HFF-Myc (cell line): ENCODE measurements around the gene ATP10A.
"Not testable (repeated sequence)": the region's sequence is repeated elsewhere in the genome, so short reads cannot be mapped to it uniquely, and the experiment has no call there.

Experiments
- DNase-seq: peaks from one replicate; pipeline ENCODE4 v3.0.0-alpha.2; 2011; ENCODE audit warnings: low read depth; ENCODE audit errors: extremely low read depth
- H3K4me3 ChIP-seq: replicated peaks from 2 replicates; pipeline ENCODE4 v1.5.1; 2011; ENCODE audit warnings: low read depth, mild to moderate bottlenecking, control low read depth, low read length
- TF ChIP-seq, protein P1 (sequence below): IDR thresholded peaks from 2 replicates; pipeline ENCODE4 v1.5.1; 2012; ENCODE audit warnings: mild to moderate bottlenecking, low read depth, low read length, control low read depth; ENCODE audit errors: missing control alignments

The ATP10A gene

DNA sequence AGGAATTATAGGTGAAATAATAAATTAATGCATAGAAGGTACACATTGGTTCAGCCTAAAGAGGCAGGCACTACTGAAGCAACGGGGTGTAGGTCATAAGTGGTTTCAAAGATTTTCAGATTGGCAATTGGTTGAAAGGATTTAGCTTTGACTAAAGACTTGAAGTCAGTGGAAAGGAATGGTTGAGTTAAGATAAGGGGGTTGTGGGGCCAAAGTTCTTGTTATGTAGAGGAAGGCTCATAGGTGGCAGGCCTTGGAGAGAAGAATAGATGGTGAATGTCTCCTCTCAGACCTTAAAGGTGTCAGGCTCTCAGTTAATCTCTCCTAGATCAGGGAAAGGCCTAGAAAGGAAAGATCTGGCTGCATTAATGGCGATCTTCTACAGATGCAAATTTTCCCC lies 209.8 kb downstream of the ATP10A start:
- TF ChIP-seq, protein P1, sequence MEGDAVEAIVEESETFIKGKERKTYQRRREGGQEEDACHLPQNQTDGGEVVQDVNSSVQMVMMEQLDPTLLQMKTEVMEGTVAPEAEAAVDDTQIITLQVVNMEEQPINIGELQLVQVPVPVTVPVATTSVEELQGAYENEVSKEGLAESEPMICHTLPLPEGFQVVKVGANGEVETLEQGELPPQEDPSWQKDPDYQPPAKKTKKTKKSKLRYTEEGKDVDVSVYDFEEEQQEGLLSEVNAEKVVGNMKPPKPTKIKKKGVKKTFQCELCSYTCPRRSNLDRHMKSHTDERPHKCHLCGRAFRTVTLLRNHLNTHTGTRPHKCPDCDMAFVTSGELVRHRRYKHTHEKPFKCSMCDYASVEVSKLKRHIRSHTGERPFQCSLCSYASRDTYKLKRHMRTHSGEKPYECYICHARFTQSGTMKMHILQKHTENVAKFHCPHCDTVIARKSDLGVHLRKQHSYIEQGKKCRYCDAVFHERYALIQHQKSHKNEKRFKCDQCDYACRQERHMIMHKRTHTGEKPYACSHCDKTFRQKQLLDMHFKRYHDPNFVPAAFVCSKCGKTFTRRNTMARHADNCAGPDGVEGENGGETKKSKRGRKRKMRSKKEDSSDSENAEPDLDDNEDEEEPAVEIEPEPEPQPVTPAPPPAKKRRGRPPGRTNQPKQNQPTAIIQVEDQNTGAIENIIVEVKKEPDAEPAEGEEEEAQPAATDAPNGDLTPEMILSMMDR: no peak

DNA sequence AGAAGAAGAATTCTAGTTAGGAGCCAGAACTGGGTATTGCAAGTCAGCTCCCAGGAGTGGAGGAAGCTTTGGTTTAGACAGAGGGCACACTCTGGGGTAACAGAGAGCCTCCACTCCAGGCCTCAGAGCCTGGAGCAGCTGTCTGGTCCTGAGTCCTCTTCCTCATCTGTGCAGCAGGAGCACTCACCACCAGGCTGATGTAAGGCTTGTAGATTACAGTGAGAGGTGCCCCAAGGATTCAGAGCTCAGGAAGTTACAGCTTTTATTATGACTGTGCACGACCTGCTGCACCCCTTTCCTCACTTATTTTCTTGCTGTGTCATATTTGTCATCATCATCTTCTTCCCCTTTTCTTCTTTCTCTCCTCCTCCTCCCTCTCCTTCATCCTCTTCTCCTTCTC lies 210.4 kb downstream of the ATP10A start:
- DNase-seq: no peak
- TF ChIP-seq, protein P1: no peak

More for the DNA sequence above, 209.8 kb downstream of the ATP10A start:
- H3K4me3 ChIP-seq: no peak overlapping the region
- DNase-seq: no peak

DNA sequence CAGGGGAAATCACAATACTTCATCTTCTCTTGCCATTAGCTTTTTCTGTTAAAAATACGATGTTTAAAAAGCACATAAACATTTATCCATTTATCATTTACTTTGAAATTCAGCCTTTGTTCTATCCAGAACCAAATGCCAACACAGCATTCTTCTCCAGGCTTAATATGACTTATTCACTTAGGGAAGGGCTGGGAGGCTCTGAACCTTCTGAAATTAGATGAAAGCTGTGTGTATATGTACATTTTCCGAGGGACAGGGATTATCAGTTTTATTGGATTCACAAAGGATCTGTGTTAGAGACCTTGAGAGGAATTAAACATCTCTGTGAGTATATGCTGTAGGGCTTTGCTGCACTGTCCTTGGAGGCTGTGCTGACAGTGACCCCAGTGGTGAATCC lies 213.7 kb downstream of the ATP10A start:
- TF ChIP-seq, protein P1: no peak
- DNase-seq: no peak
- H3K4me3 ChIP-seq: no peak overlapping the region

More for the DNA sequence above, 210.4 kb downstream of the ATP10A start:
- no peak overlapping the region for H3K4me3 ChIP-seq

DNA sequence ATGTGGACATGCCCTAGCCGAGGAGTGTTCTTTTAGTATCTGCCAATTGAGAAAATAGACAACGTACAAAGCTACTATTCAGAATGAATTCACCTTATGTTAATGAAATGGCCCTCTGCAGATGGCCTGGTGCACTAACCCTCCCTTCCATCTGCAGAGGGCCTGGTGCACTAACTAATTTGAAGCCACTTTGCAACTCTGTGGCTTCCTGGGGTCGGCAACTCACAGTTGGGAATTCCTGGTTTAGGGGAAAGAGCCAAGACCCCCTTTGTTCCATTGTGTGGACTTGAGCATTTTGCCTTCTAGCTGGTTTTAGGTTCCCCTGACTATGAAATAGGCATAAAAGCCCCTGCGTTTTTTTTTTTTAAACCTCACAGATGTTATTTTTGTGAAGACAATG lies 220.0 kb downstream of the ATP10A start:
- no peak for DNase-seq
- TF ChIP-seq, protein P1: no peak
- no peak overlapping the region for H3K4me3 ChIP-seq

DNA sequence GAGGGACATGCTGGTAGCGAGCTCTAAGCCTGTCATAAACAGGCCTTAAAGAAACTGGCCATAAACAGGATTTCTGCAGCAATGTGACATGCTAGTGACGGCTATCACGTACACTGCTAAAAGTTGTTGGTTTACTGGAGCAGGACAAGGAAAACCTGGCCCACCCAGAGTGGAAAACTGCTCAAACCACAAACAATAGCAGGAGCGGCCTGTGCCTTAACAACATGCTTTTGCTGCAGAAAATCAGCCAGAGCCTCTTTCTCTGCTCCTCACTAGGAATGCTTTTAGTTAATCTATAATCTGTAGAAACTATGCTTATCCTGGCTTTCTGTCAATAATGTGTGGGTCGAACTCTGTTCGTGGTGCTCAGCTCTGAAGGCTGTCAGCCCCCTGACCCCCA lies 221.4 kb downstream of the ATP10A start:
- TF ChIP-seq, protein P1: no peak

DNA sequence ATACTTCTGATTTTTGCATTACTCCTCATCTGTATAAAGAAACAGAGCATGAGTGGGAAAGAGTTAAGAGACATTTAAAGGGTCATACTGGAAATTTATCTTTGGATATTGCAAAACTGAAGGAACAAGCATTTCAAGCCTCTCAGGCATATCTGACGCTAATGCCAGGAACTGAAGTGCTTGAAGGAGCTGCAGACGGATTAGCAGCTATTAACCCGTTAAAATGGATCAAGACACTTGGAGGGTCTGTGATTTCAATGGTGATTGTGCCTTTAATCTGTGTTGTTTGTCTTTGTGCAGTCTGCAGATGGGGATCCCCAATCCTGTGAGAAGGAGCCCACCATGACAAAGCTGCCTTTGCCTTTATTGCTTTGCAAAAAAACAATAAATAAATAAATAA lies 221.8 kb downstream of the ATP10A start:
- no peak overlapping the region for H3K4me3 ChIP-seq
- TF ChIP-seq, protein P1: no peak
- DNase-seq: no peak

More for the DNA sequence above, 221.4 kb downstream of the ATP10A start:
- no peak overlapping the region for H3K4me3 ChIP-seq
- no peak for DNase-seq

DNA sequence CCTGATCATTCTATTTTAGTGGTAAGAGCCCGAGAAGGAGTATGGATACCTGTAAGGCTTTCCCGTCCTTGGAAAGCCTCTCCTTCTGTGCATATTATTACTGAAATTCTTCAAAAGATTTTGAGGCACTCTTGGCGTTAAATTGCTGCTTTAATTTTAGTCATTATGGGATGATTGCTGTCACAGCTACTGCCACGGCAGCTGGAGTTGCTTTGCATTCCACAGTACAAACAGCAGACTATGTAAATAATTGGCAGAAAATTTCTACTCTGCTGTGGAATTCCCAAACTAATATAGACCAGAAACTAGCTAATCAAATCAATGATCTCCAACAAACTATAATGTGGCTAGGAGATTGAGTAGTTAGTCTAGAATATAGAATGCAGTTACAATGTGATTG lies 222.2 kb downstream of the ATP10A start:
- DNase-seq, H3K4me3 ChIP-seq: not testable (repeated sequence)
